NCI-H2171 (cell line): ENCODE measurements around the gene NFKBIA.
A peak's percentile ranks its signal among the peaks of the same experiment; 100 is the strongest.
"Not testable (repeated sequence)": the region's sequence is repeated elsewhere in the genome, so short reads cannot be mapped to it uniquely, and the experiment has no call there.

Source experiments
- DNase-seq: peaks from one replicate; lab custom pipeline; 2025; lab: John Stamatoyannopoulos, UW

NFKBIA gene

GRCh38 chr14:35404449-35405303 lies at the start of gene NFKBIA:
NFKBIA (minus strand) TSS chr14:35404749; CDS start chr14:35404644, 105 bp downstream.
- peak; percentile 84 for DNase-seq

GRCh38 chr14:35446450-35446849 lies 41.9 kb upstream of the NFKBIA start:
- DNase-seq, result no peak

- DNase-seq, result no peak
Observed at GRCh38 chr14:35444104-35444503, 39.6 kb upstream of the NFKBIA start.

DNA sequence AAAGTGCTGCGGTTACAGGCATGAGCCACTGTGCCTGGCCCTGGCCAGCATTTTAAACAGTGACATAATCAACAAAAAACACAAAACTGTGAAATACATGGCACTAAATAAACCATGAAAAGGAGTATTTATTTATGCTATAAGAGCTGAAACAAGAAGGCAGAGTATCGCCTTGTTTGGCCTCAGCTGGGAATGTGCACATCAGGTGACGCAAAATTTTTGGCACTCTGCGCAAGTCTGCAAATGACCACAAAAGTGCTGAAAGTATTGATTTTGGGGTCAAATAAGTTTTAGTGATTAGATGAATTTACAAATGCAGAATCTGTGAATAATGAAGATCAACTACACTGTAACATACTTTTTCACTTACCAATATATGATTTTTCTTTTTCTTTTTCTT lies 36.6 kb upstream of the NFKBIA start:
- DNase-seq, result no peak

GRCh38 chr14:35438910-35439713 lies 34.6 kb upstream of the NFKBIA start:
- peak; percentile 93 for DNase-seq

- not testable (repeated sequence) for DNase-seq
Observed at GRCh38 chr14:35438492-35438891, 33.9 kb upstream of the NFKBIA start.

DNA sequence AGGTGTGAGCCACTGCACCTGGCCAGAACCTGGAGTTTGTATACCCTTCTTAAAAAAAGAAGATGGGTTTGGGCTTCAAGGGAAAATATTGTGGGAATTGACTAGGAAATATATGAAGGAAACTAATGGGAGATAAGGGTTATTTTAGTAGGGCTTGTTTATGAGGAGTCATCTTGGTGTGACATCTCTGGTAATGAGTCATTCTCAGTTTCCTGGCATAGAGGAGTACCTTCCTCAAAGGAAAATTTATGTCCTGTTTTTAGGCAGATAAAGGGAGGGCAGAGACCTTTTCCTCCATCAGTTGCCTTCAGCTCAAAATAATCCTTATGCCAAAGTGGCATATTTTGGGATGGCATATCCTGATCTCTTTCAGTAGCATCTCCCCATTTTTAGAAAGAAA lies 30.6 kb upstream of the NFKBIA start:
- no peak for DNase-seq

- DNase-seq, result no peak
Observed at GRCh38 chr14:35433826-35434225, 29.3 kb upstream of the NFKBIA start.

GRCh38 chr14:35430459-35431199 lies 26.1 kb upstream of the NFKBIA start:
- no peak for DNase-seq

GRCh38 chr14:35429951-35430350 lies 25.4 kb upstream of the NFKBIA start:
- no peak for DNase-seq

DNA sequence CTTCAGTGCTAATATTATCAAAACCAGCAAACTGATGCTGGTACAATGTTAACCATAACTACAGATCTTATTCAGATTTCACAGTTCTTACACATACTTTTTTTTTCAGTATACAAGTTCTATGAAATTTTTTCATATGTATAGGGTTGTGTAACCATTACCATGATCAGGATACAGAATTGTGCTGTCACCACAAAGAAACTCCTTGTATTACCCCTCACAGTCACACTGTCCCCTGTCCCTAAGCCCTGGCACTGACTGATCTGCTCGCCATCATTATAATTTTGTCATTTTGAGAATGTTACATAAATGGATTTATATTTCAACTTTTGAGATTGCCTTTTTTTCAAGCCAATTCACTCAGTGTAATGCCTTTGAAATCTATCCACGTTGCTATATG lies 21.3 kb upstream of the NFKBIA start:
- no peak for DNase-seq

DNA sequence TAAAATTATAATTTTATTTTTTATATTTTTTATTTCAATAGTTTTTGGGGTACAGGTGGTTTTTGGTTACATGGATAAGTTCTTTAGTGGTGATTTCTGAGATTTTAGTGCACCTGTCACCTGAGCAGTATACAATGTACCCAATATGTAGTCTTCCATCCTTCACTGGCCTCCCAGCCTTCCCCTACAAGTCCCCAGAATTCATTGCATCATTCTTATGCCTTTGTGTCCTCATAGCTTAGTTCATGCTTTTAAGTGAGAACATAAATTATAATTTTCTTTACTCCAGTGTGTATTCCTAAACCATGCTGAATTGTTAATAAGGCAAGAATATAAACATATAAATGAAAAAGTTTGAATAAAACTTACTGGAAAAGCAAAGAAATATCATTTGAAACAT lies 19.1 kb upstream of the NFKBIA start:
- DNase-seq, result no peak

- DNase-seq, result no peak
Observed at GRCh38 chr14:35420036-35420811, 15.7 kb upstream of the NFKBIA start.

DNA sequence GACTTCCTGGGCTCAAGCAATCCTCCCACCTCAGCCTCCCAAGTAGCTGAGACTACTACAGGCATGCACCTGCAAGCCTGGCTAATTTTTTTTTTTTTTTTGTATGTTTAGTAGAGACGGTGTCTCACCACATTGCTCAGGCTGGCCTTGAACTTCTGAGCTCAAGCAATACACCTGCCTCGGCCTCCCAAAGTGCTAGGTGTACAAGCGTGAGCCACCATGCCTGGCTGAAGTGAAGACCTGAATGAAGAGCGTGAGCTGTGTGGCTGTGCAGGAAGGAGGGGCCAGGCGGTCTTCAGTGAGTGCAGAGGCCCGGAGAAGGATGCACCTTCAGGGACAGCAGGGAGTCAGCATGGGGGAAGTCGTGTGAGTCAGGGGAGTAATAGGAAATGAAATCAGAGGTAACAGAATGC lies 14.9 kb upstream of the NFKBIA start:
- no peak for DNase-seq

DNA sequence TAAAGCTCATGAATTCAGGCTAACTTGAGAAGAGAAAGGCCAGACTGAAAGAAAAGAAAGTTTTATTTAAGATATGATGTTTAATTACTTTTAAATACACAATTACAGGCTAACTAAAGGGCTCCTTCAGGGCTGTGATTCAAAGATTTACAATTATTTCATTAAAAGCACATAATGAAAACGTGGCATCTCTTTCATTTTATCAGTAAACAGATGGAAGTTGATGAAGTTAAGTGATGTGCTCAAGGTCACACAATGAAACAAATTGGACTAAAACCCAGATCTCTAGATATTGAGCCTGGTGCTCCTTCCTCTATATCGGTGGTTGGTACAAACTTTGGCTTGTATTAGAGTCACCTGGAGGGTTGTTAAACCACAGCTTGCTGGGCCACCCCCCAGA lies 13.5 kb upstream of the NFKBIA start:
- DNase-seq, result no peak

GRCh38 chr14:35416108-35416750 lies 11.7 kb upstream of the NFKBIA start:
- DNase-seq, result no peak

DNA sequence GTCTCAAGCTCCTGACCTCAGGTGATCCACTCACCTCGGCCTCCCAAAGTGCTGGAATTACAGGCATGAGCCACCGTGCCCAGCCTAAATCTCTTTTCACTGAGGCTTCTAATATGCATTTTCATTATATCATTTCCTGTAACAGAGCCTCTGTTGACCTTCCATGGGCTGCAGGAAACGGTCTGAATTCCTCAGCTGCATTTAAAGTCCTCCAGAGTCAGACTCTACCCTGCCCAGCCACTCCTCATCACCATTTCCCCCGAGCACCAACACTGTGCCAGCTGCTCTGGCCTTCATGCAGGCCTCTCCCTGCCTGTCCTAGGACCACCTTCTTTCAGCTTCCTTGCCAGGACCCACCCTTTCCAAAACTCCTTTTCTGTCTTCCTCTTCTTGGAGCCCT lies 9.8 kb upstream of the NFKBIA start:
- no peak for DNase-seq

- no peak for DNase-seq
Observed at GRCh38 chr14:35412272-35413056, 7.9 kb upstream of the NFKBIA start.

DNA sequence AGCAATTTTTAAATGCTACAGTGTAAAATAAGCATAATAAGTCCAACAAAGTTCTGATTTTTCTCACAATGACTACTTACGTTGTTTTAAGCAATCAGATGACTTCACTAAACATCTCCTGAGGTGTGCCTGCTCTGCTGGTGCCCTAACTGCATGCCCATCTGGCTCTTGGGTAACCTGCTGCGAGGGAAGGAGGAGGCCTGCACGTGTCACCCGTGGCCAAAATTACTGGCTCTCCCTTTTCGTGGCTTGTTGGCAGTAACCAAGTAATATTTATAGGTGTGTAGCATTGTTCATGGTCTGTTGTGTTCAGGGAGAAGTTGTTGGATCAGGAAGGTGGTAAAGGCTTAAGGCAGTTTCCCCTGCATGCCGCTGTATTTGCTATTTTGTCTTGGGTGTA lies 6.3 kb upstream of the NFKBIA start:
- DNase-seq, result no peak

- no peak for DNase-seq
Observed at GRCh38 chr14:35409595-35409994, 5.0 kb upstream of the NFKBIA start.
